Glutamatergic neuron (in vitro differentiated cells): ENCODE data around the gene SF3A2. TPM values are rescaled to one million over a fixed set of nuclear protein-coding genes. Genes with fewer than 3 reads are reported as not detected.

Experiments
- DNase-seq: peaks from one replicate; pipeline ENCODE4 v3.0.0; 2022
- H3K27ac Mint-ChIP-seq: one replicate; pipeline ENCODE4 v1.8.0; 2020; ENCODE audit warnings: mild to moderate bottlenecking, mixed read lengths, inconsistent platforms; ENCODE audit not compliant: unreplicated experiment
- H3K27me3 Mint-ChIP-seq: one replicate; pipeline ENCODE4 v1.8.0; 2020; ENCODE audit warnings: mild to moderate bottlenecking, moderate library complexity, mixed read lengths, inconsistent platforms; ENCODE audit not compliant: unreplicated experiment
- H3K36me3 Mint-ChIP-seq: one replicate; pipeline ENCODE4 v1.8.0; 2020; ENCODE audit warnings: mild to moderate bottlenecking, mixed read lengths, inconsistent platforms; ENCODE audit not compliant: unreplicated experiment
- H3K4me1 Mint-ChIP-seq: one replicate; pipeline ENCODE4 v1.8.0; 2020; ENCODE audit warnings: mild to moderate bottlenecking, low read depth, mixed read lengths, inconsistent platforms; ENCODE audit not compliant: unreplicated experiment
- H3K4me3 Mint-ChIP-seq: one replicate; pipeline ENCODE4 v1.8.0; 2020; ENCODE audit warnings: mild to moderate bottlenecking, mixed read lengths, inconsistent platforms; ENCODE audit not compliant: unreplicated experiment
- H3K9me3 Mint-ChIP-seq: one replicate; pipeline ENCODE4 v1.8.0; 2020; ENCODE audit warnings: mild to moderate bottlenecking, moderate library complexity, mixed read lengths, inconsistent platforms; ENCODE audit not compliant: unreplicated experiment
- CTCF ChIP-seq: fragments of 200-600 bp; sonication (generic); IDR thresholded peaks from one replicate; pipeline ENCODE4 v1.5.0; 2021; ENCODE audit not compliant: partially characterized antibody, unreplicated experiment
- total RNA-seq: library from RNA; stranded (reverse); fragmentation: NEBNext Ultra II Directional; extraction: Animal tissue kit (Norgen Biotek cat#: 25700); gene quantifications from one replicate; pipeline ENCODE4 v1.2.1, GENCODE V29; 2021; ENCODE audit not compliant: unreplicated experiment

SF3A2 gene
- total RNA-seq, 1 donor from 2014 or later = 101 TPM

- no peak within 1 kb of the TSS for H3K4me3 Mint-ChIP-seq
- H3K27ac Mint-ChIP-seq = no peak within 1 kb of the TSS
- no peaks in the 10 kb centered on the region for H3K4me1 Mint-ChIP-seq
- no peaks in the 10 kb centered on the region for H3K36me3 Mint-ChIP-seq
- DNase-seq = peak; percentile 53
- peaks cover 4% of the 10 kb centered on the region for H3K9me3 Mint-ChIP-seq
- H3K27me3 Mint-ChIP-seq = peaks cover 8% of the 10 kb centered on the region
- no peak for TF ChIP-seq CTCF
These were observed 45.6 kb downstream of the SF3A2 start, which contains the start of gene PEAK3 for GRCh38 chr19:2282062-2282861. TSS of gene PEAK3 (minus strand) at chr19:2282175. CDS start at chr19:2280931, 1,244 bp downstream.

- TF ChIP-seq CTCF = no peak
- H3K27me3 Mint-ChIP-seq = peaks cover 8% of the 10 kb centered on the region
These were observed 46.2 kb downstream of the SF3A2 start for GRCh38 chr19:2282862-2283237.

GRCh38 chr19:2283835-2284507 is 47.3 kb downstream of the SF3A2 start:
- Mint-ChIP-seq H3K9me3 (peaks cover 6% of the 10 kb centered on the region), H3K4me3 (no peak overlapping the region), H3K36me3 (no peaks in the 10 kb centered on the region), H3K27me3 (peaks cover 17% of the 10 kb centered on the region), H3K4me1 (peaks cover 3% of the 10 kb centered on the region), H3K27ac (no peak overlapping the region)
- DNase-seq = no peak
- TF ChIP-seq CTCF = no peak

More at GRCh38 chr19:2282862-2283237, 46.2 kb downstream of the SF3A2 start:
- Mint-ChIP-seq H3K36me3 (no peaks in the 10 kb centered on the region), H3K9me3 (peaks cover 3% of the 10 kb centered on the region), H3K4me1 (no peaks in the 10 kb centered on the region), H3K4me3 (no peak overlapping the region), H3K27ac (no peak overlapping the region)
- no peak for DNase-seq

GRCh38 chr19:2286402-2287140 is 49.9 kb downstream of the SF3A2 start:
- Mint-ChIP-seq H3K36me3 (no peaks in the 10 kb centered on the region), H3K4me3 (no peak overlapping the region), H3K9me3 (peaks cover 8% of the 10 kb centered on the region), H3K4me1 (peaks cover 7% of the 10 kb centered on the region), H3K27ac (no peak overlapping the region), H3K27me3 (peaks cover 26% of the 10 kb centered on the region)
- DNase-seq = no peak
- no peak for TF ChIP-seq CTCF
